Breast epithelium (tissue), 4 donors: Measurements from ENCODE around the gene RAB6A. TPM values are rescaled to one million over a fixed set of nuclear protein-coding genes. Genes with fewer than 3 reads are reported as not detected.
"Not testable (repeated sequence)": the region's sequence is repeated elsewhere in the genome, so short reads cannot be mapped to it uniquely, and the experiment has no call there.

Source experiments
- DNase-seq, 2 donors: peaks; one replicate each; pipeline ENCODE4 v3.0.0-alpha.2; 2019; ENCODE audit warnings: low spot score in 2 of 2
- H3K27ac ChIP-seq, 2 donors: fragments of 200-600 bp; sonication (generic) in 1 of 2; one replicate each; pipeline ENCODE4 v1.5.1; 2016 to 2019; ENCODE audit warnings: mild to moderate bottlenecking in 1 of 2
- H3K27me3 ChIP-seq, 2 donors: fragments of 200-600 bp; sonication (generic) in 1 of 2; one replicate each; pipeline versions ENCODE4 v1.5.1 to v1.6.0; 2017 to 2019; ENCODE audit warnings: control low read depth in 1 of 2, mild to moderate bottlenecking in 1 of 2
- H3K36me3 ChIP-seq: fragments of 200-600 bp; one replicate; pipeline ENCODE4 v1.5.1; 2019
- H3K4me1 ChIP-seq, 2 donors: fragments of 200-600 bp; sonication (generic); one replicate each; pipeline ENCODE4 v1.5.1; 2016 to 2019; ENCODE audit warnings: control low read depth in 1 of 2
- H3K4me3 ChIP-seq, 3 donors: fragments of 200-600 bp; sonication (generic); 1 replicate in 2 of 3; 2 replicates in 1 of 3; pipeline ENCODE4 v1.5.1; 2016 to 2019; ENCODE audit warnings: mild to moderate bottlenecking in 3 of 3, moderate library complexity in 2 of 3
- H3K9me3 ChIP-seq, 2 donors: fragments of 200-600 bp; sonication (generic) in 1 of 2; one replicate each; pipeline ENCODE4 v1.5.1; 2016 to 2019; ENCODE audit warnings: control low read depth in 1 of 2
- POLR2A ChIP-seq: fragments of 450-650 bp; IDR thresholded peaks from one replicate; pipeline ENCODE4 v1.6.1; 2016; ENCODE audit warnings: antibody characterized with exemption, mild to moderate bottlenecking, moderate library complexity
- POLR2AphosphoS5 ChIP-seq, 3 donors: sonication (generic); formaldehyde crosslinking; IDR thresholded peaks; one replicate each; pipeline ENCODE4 v1.6.1; 2017; ENCODE audit warnings: antibody characterized with exemption in 3 of 3
- intact Hi-C: fragments of 100-400 bp; cut with DNase I; formaldehyde crosslinking; loops from one replicate; pipeline ENCODE4 v1.15.1; 2023; ENCODE audit warnings: low total_unique reads
- total RNA-seq, 3 donors: library from RNA; depleted of rRNA; stranded (reverse); fragments of >200 nt; gene quantifications; one replicate each; pipeline ENCODE4 v1.1.0, GENCODE V29; 2016
- TF ChIP-seq, protein P1 (sequence below), 3 donors: fragments of 450-650 bp; IDR thresholded peaks; one replicate each; pipeline ENCODE4 v1.5.1; 2016 to 2017; ENCODE audit warnings: antibody characterized with exemption in 3 of 3, mild to moderate bottlenecking in 3 of 3, moderate library complexity in 3 of 3

RAB6A gene
- total RNA-seq, 3 donors from 2014 or later: 79.6 to 119 (median 102) TPM

DNA sequence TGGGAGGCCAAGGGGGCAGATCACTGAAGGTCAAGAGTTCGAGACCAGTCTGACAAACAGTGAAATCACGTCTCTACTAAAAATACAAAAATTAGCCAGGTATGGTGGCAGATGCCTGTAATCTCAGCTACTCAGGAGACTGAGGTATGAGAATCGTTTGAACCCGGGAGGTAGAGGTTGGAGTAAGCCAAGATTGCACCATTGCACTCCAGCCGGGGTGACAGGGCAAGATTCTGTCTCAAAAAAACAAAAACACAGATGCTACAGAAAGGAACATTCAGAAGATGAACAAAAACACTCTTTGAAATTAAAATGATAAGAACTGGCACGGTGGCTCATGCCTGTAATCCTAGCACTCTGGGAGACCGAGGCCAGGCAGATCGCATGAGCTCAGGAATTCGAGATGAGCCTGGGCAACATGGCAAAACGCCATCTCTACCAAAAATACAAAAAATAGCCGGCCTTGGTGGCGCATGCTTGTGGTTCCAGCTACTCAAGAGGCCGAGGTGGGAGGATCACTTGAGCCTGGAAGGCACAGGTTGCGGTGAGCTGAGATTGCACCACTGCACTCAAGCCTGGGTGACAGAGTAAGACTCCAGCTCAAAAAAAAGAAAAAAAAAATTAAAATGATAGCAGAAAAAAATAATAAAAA, 8.5 kb downstream of the RAB6A start:
- Histone ChIP-seq H3K4me1 (no peaks in the 10 kb centered on the region), H3K27ac (peak overlapping the region; percentile 56 to 73), H3K4me3 (no peak overlapping the region), H3K9me3 (no peaks in the 10 kb centered on the region), H3K36me3 (no peaks in the 10 kb centered on the region), H3K27me3 (no peaks in the 10 kb centered on the region)
- TF ChIP-seq POLR2A: no peak
- TF ChIP-seq POLR2AphosphoS5 (IDR thresholded peaks at IDR 0.05): no peak
- TF ChIP-seq, protein P1, sequence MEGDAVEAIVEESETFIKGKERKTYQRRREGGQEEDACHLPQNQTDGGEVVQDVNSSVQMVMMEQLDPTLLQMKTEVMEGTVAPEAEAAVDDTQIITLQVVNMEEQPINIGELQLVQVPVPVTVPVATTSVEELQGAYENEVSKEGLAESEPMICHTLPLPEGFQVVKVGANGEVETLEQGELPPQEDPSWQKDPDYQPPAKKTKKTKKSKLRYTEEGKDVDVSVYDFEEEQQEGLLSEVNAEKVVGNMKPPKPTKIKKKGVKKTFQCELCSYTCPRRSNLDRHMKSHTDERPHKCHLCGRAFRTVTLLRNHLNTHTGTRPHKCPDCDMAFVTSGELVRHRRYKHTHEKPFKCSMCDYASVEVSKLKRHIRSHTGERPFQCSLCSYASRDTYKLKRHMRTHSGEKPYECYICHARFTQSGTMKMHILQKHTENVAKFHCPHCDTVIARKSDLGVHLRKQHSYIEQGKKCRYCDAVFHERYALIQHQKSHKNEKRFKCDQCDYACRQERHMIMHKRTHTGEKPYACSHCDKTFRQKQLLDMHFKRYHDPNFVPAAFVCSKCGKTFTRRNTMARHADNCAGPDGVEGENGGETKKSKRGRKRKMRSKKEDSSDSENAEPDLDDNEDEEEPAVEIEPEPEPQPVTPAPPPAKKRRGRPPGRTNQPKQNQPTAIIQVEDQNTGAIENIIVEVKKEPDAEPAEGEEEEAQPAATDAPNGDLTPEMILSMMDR (IDR thresholded peaks at IDR 0.05): no peak
- intact Hi-C loops: loop anchor here (1.0 kb wide), 1 partner anchor 8 kb away; no protein-coding TSS in a partner anchor
- DNase-seq: peak in 1 of 2 donors; percentile 89

DNA sequence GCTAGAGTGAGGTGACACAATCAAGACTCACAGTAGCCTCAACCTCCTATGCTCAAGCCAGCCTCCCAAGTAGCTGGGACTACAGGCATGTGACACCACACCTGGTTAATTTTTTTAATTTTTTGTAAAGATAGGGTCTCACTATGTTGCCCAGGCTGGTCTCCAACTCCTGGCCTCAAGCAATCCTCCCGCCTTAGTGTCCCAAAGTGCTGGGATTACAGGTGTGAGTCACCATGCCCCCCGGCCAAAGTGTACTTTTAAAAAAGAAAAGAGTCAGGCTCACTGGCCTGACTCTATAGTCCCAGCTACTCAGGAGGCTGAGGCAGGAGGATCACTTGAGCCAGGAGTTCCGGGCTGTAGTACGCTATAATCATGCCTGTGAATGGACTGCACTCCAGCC, 10.0 kb downstream of the RAB6A start:
- H3K27ac ChIP-seq, intact Hi-C loops, H3K4me1 ChIP-seq: not testable (repeated sequence)

DNA sequence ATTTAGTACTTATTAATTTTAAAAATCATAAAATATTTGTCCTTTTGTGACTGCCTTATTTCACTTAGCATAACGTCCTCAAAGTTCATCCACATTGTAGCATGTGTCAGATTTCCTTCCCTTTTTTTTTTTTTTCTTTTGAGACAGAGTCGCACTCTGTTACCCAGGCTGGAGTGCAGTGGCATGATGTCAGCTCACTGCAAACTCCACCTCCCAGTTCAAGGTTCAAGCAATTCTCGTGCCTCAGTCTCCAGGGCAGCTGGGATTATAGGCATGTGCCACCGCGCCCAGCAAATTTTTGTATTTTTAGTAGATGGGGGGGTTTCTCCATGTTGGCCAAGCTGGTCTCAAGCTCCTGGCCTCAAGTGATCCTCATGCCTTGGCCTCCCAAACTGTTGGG, 10.6 kb downstream of the RAB6A start:
- Histone ChIP-seq H3K36me3 (no peaks in the 10 kb centered on the region), H3K27ac (no peak overlapping the region)
- intact Hi-C loops: no loop called here

More for the DNA sequence above, 10.0 kb downstream of the RAB6A start:
- H3K36me3 ChIP-seq, H3K9me3 ChIP-seq, DNase-seq, H3K27me3 ChIP-seq, H3K4me3 ChIP-seq: not testable (repeated sequence)

DNA sequence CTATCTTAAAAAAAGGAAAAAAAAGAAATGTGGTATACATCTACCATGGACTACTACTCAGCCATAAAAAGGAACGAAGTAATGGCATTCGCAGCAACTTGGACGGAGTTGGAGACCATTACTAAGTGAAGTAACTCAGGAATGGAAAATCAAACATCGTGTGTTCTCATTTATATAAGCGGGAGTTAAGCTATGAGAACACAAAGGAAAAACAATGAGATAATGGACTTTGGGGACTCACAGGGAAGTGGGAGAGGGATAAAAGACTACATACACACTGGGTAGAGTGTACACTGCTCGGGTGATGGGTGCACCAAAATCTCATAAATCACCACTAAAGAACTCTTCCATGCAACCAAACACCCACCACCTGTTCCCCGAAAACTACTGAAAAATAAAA, 11.8 kb downstream of the RAB6A start:
- intact Hi-C loops: no loop called here
- no peak overlapping the region for H3K4me3 ChIP-seq
- no peaks in the 10 kb centered on the region for H3K9me3 ChIP-seq
- TF ChIP-seq, protein P1 (IDR thresholded peaks at IDR 0.05): no peak
- no peak for TF ChIP-seq POLR2A
- no peak for TF ChIP-seq POLR2AphosphoS5 (IDR thresholded peaks at IDR 0.05)
- H3K27ac ChIP-seq: no peak overlapping the region
- no peaks in the 10 kb centered on the region for H3K36me3 ChIP-seq
- no peaks in the 10 kb centered on the region for H3K27me3 ChIP-seq
- no peaks in the 10 kb centered on the region for H3K4me1 ChIP-seq
- no peak for DNase-seq

More for the DNA sequence above, 10.6 kb downstream of the RAB6A start:
- no peak overlapping the region for H3K4me3 ChIP-seq
- H3K4me1 ChIP-seq: no peaks in the 10 kb centered on the region
- no peaks in the 10 kb centered on the region for H3K9me3 ChIP-seq
- TF ChIP-seq POLR2A: no peak
- TF ChIP-seq, protein P1 (IDR thresholded peaks at IDR 0.05): no peak
- no peak for TF ChIP-seq POLR2AphosphoS5 (IDR thresholded peaks at IDR 0.05)
- DNase-seq: no peak
- H3K27me3 ChIP-seq: no peaks in the 10 kb centered on the region

DNA sequence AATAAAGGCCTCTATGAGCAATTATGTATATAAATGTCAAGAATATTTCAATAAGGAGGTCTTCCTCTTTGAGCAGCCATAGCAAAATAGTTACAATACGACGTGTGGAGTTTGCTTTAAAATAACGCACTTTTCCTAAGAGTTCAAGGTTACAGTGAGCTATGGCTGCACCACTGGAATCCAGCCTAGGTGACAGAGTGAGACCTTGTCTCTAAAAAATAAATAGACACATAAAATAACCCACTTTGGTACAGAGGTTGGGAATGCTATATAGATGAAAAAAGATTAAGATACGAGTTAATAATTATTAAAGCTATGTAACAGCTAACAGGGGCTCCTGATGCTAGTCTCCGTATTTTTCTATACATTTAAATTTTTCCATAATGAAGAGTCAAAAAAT, 12.6 kb downstream of the RAB6A start:
- Histone ChIP-seq H3K36me3 (no peaks in the 10 kb centered on the region), H3K4me3 (no peak overlapping the region), H3K27me3 (no peaks in the 10 kb centered on the region), H3K27ac (no peak overlapping the region), H3K4me1 (no peaks in the 10 kb centered on the region), H3K9me3 (no peaks in the 10 kb centered on the region)
- TF ChIP-seq POLR2A (no peak), POLR2AphosphoS5 (IDR thresholded peaks at IDR 0.05) (no peak)
- TF ChIP-seq, protein P1 (IDR thresholded peaks at IDR 0.05): no peak
- DNase-seq: no peak
- intact Hi-C loops: no loop called here
